DND-41 (cell line): ENCODE results near the gene TUBB8.

Experiments
- EZH2 ChIP-seq: IDR thresholded peaks from 3 replicates; pipeline ENCODE4 v1.6.1; 2012; ENCODE audit warnings: borderline replicate concordance, low read depth, mild to moderate bottlenecking, moderate library complexity, low read length, inconsistent platforms; ENCODE audit not compliant: severe bottlenecking
- TF ChIP-seq, protein P1 (sequence below): IDR thresholded peaks from 2 replicates; pipeline ENCODE4 v1.5.1; 2012; ENCODE audit warnings: borderline replicate concordance, low read length, moderate library complexity, mild to moderate bottlenecking; ENCODE audit not compliant: poor library complexity, severe bottlenecking; ENCODE audit errors: extremely low read depth

DNA sequence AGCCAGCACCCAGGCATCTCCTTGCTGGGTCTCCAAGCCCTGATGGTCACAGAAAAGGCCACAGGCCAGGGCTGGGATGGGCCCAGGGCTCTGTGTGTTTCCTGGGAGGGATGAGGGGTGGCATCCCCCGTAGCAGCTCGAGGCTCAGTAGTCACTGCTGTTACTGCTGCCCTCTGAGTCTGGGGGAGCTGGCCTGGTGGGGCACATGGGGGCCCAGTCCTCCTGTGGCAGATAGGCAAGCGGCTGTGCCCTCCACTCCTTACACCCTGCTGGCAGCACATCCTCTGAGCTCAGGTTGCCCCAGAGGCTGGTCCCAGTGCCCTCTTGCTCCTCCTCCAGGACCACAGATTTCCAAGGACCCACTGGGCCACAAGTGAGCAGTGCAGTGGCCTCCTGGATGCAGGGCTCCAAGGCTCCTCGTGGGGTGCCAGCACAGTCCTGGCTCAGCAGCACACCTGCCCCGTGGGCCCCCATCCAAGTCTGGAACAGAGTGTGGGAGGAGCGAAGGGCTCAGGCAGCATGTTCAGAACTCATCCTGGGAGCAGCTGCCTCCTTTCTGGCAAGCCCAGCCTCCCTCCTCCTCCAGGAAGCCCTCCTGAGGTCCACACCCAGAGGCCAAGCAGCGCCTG is 31.5 kb upstream of the TUBB8 start:
- TF ChIP-seq EZH2 = no peak
- TF ChIP-seq, protein P1, sequence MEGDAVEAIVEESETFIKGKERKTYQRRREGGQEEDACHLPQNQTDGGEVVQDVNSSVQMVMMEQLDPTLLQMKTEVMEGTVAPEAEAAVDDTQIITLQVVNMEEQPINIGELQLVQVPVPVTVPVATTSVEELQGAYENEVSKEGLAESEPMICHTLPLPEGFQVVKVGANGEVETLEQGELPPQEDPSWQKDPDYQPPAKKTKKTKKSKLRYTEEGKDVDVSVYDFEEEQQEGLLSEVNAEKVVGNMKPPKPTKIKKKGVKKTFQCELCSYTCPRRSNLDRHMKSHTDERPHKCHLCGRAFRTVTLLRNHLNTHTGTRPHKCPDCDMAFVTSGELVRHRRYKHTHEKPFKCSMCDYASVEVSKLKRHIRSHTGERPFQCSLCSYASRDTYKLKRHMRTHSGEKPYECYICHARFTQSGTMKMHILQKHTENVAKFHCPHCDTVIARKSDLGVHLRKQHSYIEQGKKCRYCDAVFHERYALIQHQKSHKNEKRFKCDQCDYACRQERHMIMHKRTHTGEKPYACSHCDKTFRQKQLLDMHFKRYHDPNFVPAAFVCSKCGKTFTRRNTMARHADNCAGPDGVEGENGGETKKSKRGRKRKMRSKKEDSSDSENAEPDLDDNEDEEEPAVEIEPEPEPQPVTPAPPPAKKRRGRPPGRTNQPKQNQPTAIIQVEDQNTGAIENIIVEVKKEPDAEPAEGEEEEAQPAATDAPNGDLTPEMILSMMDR = no peak
